DND-41 (cell line): ENCODE data around the gene SART3.

Experiments
- CTCF ChIP-seq: IDR thresholded peaks from 2 replicates; pipeline ENCODE4 v1.5.1; 2012; ENCODE audit warnings: borderline replicate concordance, low read length, moderate library complexity, mild to moderate bottlenecking; ENCODE audit not compliant: poor library complexity, severe bottlenecking; ENCODE audit errors: extremely low read depth
- EZH2 ChIP-seq: IDR thresholded peaks from 3 replicates; pipeline ENCODE4 v1.6.1; 2012; ENCODE audit warnings: borderline replicate concordance, low read depth, mild to moderate bottlenecking, moderate library complexity, low read length, inconsistent platforms; ENCODE audit not compliant: severe bottlenecking

- TF ChIP-seq CTCF, result no peak
- TF ChIP-seq EZH2, result no peak
These were observed 39.7 kb upstream of the SART3 start for GRCh38 chr12:108600702-108601007.
